K562 (cell line): ENCODE results near the gene CGNL1. TPM values are rescaled to one million over a fixed set of nuclear protein-coding genes. Genes with fewer than 3 reads are reported as not detected.

Experiments
- ATAC-seq: fragments of 200-7000 bp; cut with Tn5 transposase; 3 replicates; pipeline ENCODE4 v1.9.1; 2020; ENCODE audit warnings: moderate library complexity
- BruUV-seq: library from RNA; stranded (reverse); fragments of 400-500 nt; replicated peaks from 2 replicates; lab custom pipeline; 2021; lab: Mats Ljungman, UMichigan
- CTCF ChIA-PET: fragments of 300-600 bp; formaldehyde crosslinking; extraction: SDS; loops from one replicate; lab custom pipeline; 2021; ENCODE audit warnings: low intra/inter-chr PET ratio; lab: Yijun Ruan, JAX
- POLR2A ChIA-PET: fragments of 300-600, 350-650 bp; sonication (Branson Sonifier 250); formaldehyde crosslinking; extraction: SDS; loops from one replicate; lab custom pipeline; 2021; ENCODE audit warnings: antibody characterized with exemption, inconsistent platforms; lab: Yijun Ruan, JAX
- DNase-seq, 4 experiments: peaks; one replicate each; pipeline versions ENCODE4 v3.0.0 to v3.0.0-alpha.2; 2011 to 2018; ENCODE audit warnings: low spot score in 3 of 4, mixed read lengths in 3 of 4; ENCODE audit errors: extremely low read depth in 1 of 4
- FAIRE-seq: peaks from 2 replicates; lab custom pipeline; 2011; peaks lifted over from hg19 to GRCh38; lab: Jason Lieb, UNC
- H2AFZ ChIP-seq: 2 replicates; pipeline ENCODE4 v1.6.0; 2011; ENCODE audit warnings: low read depth, low read length, control low read depth, inconsistent platforms
- H3K27ac ChIP-seq: fragments of 200-600 bp; 3 replicates; pipeline ENCODE4 v1.8.0; 2011; ENCODE audit warnings: low read depth, mild to moderate bottlenecking, control low read depth, inconsistent platforms, low read length, moderate library complexity, mixed read lengths; ENCODE audit errors: extremely low read depth
- H3K27me3 ChIP-seq, 2 experiments: fragments of 300-600 bp in 1 of 2; 2 replicates in 1 of 2; 3 replicates in 1 of 2; pipeline versions ENCODE4 v1.6.0 to v1.8.0; 2011; ENCODE audit warnings: inconsistent platforms in 2 of 2, low read length in 2 of 2, mild to moderate bottlenecking in 1 of 2, mixed read lengths in 1 of 2, moderate library complexity in 1 of 2; ENCODE audit not compliant: control insufficient read depth in 2 of 2, insufficient read depth in 2 of 2
- H3K36me3 ChIP-seq: fragments of 300-600 bp; 3 replicates; pipeline ENCODE4 v1.8.0; 2011; ENCODE audit warnings: mild to moderate bottlenecking, low read length, inconsistent platforms; ENCODE audit not compliant: control insufficient read depth, insufficient read depth
- H3K4me1 ChIP-seq, 2 experiments: fragments of 200-600 bp in 1 of 2; replicated peaks in 1 of 2; 2 replicates in 1 of 2; 3 replicates in 1 of 2; pipeline versions ENCODE4 v1.5.1 to v1.8.0; 2011; ENCODE audit warnings: inconsistent platforms in 2 of 2, low read length in 2 of 2, mild to moderate bottlenecking in 1 of 2, mixed read lengths in 1 of 2, moderate library complexity in 1 of 2; ENCODE audit not compliant: control insufficient read depth in 2 of 2, insufficient read depth in 2 of 2
- H3K4me2 ChIP-seq: 2 replicates; pipeline ENCODE4 v1.6.1; 2011; ENCODE audit warnings: low read length, control low read depth, inconsistent platforms, mixed read lengths; ENCODE audit not compliant: insufficient read depth
- H3K4me3 ChIP-seq: fragments of 200-600 bp; sonication (generic), shearing (Covaris generic); 2 replicates; pipeline ENCODE4 v1.5.1; 2016; ENCODE audit warnings: control low read depth, inconsistent platforms
- H3K79me2 ChIP-seq: fragments of 200-600 bp; 3 replicates; pipeline ENCODE4 v1.8.0; 2011; ENCODE audit warnings: low read length, inconsistent platforms; ENCODE audit not compliant: control insufficient read depth, insufficient read depth
- H3K9ac ChIP-seq, 2 experiments: 2 replicates each; pipeline versions ENCODE4 v1.6.0 to v1.6.1; 2011; ENCODE audit warnings: low read depth in 2 of 2, low read length in 2 of 2, control low read depth in 1 of 2, inconsistent platforms in 1 of 2, mild to moderate bottlenecking in 1 of 2, mixed read lengths in 1 of 2; ENCODE audit not compliant: insufficient read depth in 1 of 2
- H3K9me1 ChIP-seq: one replicate; pipeline ENCODE4 v1.6.0; 2011; ENCODE audit warnings: inconsistent platforms, mild to moderate bottlenecking, low read length, moderate library complexity; ENCODE audit not compliant: control insufficient read depth, insufficient read depth
- H3K9me3 ChIP-seq: replicated peaks from 2 replicates; pipeline ENCODE4 v1.5.1; 2011; ENCODE audit warnings: low read depth, low read length, inconsistent platforms; ENCODE audit not compliant: control insufficient read depth, insufficient read depth
- H4K20me1 ChIP-seq: replicated peaks from 2 replicates; pipeline ENCODE4 v1.6.1; 2011; ENCODE audit warnings: low read length, inconsistent platforms, mixed read lengths; ENCODE audit not compliant: control insufficient read depth, insufficient read depth
- CCNT2 ChIP-seq: IDR thresholded peaks from 2 replicates; pipeline ENCODE4 v1.6.1; 2011; ENCODE audit warnings: borderline replicate concordance, low read depth, mild to moderate bottlenecking, moderate library complexity, mixed read lengths, low read length; ENCODE audit not compliant: insufficient read length; ENCODE audit errors: extremely low read depth
- RBM14 ChIP-seq: fragments of 200-400 bp; formaldehyde crosslinking; IDR thresholded peaks from 2 replicates; pipeline ENCODE4 v1.6.1; 2018; ENCODE audit warnings: low read depth, mild to moderate bottlenecking, low read length, moderate library complexity, borderline replicate concordance; ENCODE audit not compliant: insufficient read depth
- THRAP3 ChIP-seq: fragments of 450-650 bp; IDR thresholded peaks from 2 replicates; pipeline ENCODE4 v1.6.1; 2016; ENCODE audit warnings: mild to moderate bottlenecking, inconsistent platforms, borderline replicate concordance
- whole genome bisulfite sequencing: fragments of 100-300 bp; shearing (Covaris generic); methylation state at CpG from one replicate; pipeline ENCODE4 v1.1.6; 2016; ENCODE audit warnings: low coverage, mixed read lengths; ENCODE audit not compliant: insufficient coverage; ENCODE audit errors: missing lambda C conversion rate; 5-methylcytosine and 5-hydroxymethylcytosine counted together
- in situ Hi-C: fragments of 300-500 bp; cut with MboI; formaldehyde crosslinking; loops from 4 replicates; pipeline ENCODE4 v1.15.0; 2018; ENCODE audit warnings: inconsistent platforms, mixed read lengths
- intact Hi-C: fragments of 100-400 bp; cut with micrococcal nuclease; formaldehyde crosslinking; loops from 2 replicates; pipeline ENCODE4 v1.14.2; 2022
- polyA plus RNA-seq, 8 experiments: library from polyadenylated mRNA; depleted of rRNA in 4 of 8; stranded (reverse) in 5 of 8; unstranded in 3 of 8; fragments of >200 nt; fragmentation: Nextera tagmentation in 2 of 8; fragmentation: Illumina TruSeq in 1 of 8; extraction: Ambion mirVana in 2 of 8; extraction: Trizol in 1 of 8; gene quantifications; 2 replicates each; pipeline versions ENCODE4 v1.2.1 to v1.2.3, GENCODE V29; 2011 to 2014; ENCODE audit warnings: inconsistent platforms in 1 of 8, missing spikeins in 1 of 8
- total RNA-seq, 7 experiments: library from RNA; depleted of rRNA in 6 of 7; stranded (reverse); fragments of >200 nt in 6 of 7; fragmentation: Illumina TruSeq in 2 of 7; extraction: Trizol in 2 of 7; gene quantifications; 2 replicates each; pipeline versions ENCODE4 v1.2.1 to v1.2.3, GENCODE V29; 2011 to 2021; ENCODE audit warnings: low replicate concordance in 1 of 7
- TF ChIP-seq, protein P1 (sequence below): fragments of 200-600 bp; sonication (generic); IDR thresholded peaks from one replicate; pipeline ENCODE4 v1.6.1; 2012; ENCODE audit warnings: mild to moderate bottlenecking, low read depth, low read length, inconsistent platforms
- TF ChIP-seq, protein P2 (sequence below): sonication (generic); formaldehyde crosslinking; IDR thresholded peaks from 2 replicates; pipeline ENCODE4 v1.9.0; 2022; ENCODE audit warnings: mild to moderate bottlenecking, missing genetic modification reagents
- TF ChIP-seq, protein P3 (sequence below), 3 experiments: fragments of 200-800 bp in 1 of 3; fragments of 250-450 bp in 1 of 3; fragments of 450-650 bp in 1 of 3; sonication (Bioruptor Pico) in 1 of 3; sonication (Bioruptor generic) in 1 of 3; formaldehyde crosslinking in 1 of 3; IDR thresholded peaks; 2 replicates each; pipeline versions ENCODE4 v1.6.1 to v1.8.0; 2016 to 2022; ENCODE audit warnings: mild to moderate bottlenecking in 2 of 3, missing genetic modification characterization in 2 of 3, missing compliant biosample characterization in 1 of 3, moderate library complexity in 1 of 3

The CGNL1 gene
- total and polyA plus RNA-seq, 9 of the 15 experiments (the other 6 are each of a cell fraction or from before 2014, with no cell fraction given) = 0.01 to 0.07 TPM; not detected in 7

DNA sequence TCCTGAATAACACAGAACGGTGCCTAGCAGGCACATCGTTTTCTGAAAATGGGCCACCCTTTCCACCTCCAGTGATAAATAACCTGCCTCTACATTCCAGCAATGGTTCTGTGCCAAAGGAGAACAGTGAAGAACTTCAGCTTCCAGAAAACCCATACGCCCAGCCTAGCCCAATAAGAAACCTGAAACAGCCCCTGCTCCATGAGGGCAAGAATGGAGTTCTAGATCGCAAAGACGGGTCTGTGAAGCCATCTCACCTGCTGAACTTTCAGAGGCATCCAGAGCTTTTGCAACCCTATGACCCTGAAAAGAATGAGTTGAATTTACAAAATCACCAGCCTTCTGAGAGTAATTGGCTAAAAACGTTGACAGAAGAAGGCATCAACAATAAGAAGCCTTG lies 61.9 kb downstream of the CGNL1 start:
- Histone ChIP-seq H3K4me3 (no peak overlapping the region), H3K4me1 (peaks cover 0 to 4% of the 10 kb centered on the region in 2 experiments; a peak in 1 of 5 replicates), H3K9me1 (no peaks in the 10 kb centered on the region), H3K27me3 (peaks cover 25 to 37% of the 10 kb centered on the region in 2 experiments), H3K79me2 (no peaks in the 10 kb centered on the region), H3K36me3 (no peaks in the 10 kb centered on the region), H3K9me3 (no peaks in the 10 kb centered on the region), H4K20me1 (no peaks in the 10 kb centered on the region), H3K27ac (no peak overlapping the region), H2AFZ (no peak overlapping the region), H3K9ac (no peak overlapping the region), H3K4me2 (no peak overlapping the region)
- DNase-seq (no peak), FAIRE-seq (no peak), ATAC-seq (no peak)
- intact Hi-C loops (loop anchor here (10.0 kb wide), 1 partner anchor 93 kb away; no protein-coding TSS in a partner anchor), in situ Hi-C loops (no loop called here)
- ChIA-PET CTCF (no interaction called here), POLR2A (no interaction called here)
- WGBS = 2% methylated on average over 6 of the region's 6 CpGs
- BruUV-seq = no TSS peak
- TF ChIP-seq CCNT2 (no peak), RBM14 (no peak), THRAP3 (no peak)
- TF ChIP-seq, protein P1, sequence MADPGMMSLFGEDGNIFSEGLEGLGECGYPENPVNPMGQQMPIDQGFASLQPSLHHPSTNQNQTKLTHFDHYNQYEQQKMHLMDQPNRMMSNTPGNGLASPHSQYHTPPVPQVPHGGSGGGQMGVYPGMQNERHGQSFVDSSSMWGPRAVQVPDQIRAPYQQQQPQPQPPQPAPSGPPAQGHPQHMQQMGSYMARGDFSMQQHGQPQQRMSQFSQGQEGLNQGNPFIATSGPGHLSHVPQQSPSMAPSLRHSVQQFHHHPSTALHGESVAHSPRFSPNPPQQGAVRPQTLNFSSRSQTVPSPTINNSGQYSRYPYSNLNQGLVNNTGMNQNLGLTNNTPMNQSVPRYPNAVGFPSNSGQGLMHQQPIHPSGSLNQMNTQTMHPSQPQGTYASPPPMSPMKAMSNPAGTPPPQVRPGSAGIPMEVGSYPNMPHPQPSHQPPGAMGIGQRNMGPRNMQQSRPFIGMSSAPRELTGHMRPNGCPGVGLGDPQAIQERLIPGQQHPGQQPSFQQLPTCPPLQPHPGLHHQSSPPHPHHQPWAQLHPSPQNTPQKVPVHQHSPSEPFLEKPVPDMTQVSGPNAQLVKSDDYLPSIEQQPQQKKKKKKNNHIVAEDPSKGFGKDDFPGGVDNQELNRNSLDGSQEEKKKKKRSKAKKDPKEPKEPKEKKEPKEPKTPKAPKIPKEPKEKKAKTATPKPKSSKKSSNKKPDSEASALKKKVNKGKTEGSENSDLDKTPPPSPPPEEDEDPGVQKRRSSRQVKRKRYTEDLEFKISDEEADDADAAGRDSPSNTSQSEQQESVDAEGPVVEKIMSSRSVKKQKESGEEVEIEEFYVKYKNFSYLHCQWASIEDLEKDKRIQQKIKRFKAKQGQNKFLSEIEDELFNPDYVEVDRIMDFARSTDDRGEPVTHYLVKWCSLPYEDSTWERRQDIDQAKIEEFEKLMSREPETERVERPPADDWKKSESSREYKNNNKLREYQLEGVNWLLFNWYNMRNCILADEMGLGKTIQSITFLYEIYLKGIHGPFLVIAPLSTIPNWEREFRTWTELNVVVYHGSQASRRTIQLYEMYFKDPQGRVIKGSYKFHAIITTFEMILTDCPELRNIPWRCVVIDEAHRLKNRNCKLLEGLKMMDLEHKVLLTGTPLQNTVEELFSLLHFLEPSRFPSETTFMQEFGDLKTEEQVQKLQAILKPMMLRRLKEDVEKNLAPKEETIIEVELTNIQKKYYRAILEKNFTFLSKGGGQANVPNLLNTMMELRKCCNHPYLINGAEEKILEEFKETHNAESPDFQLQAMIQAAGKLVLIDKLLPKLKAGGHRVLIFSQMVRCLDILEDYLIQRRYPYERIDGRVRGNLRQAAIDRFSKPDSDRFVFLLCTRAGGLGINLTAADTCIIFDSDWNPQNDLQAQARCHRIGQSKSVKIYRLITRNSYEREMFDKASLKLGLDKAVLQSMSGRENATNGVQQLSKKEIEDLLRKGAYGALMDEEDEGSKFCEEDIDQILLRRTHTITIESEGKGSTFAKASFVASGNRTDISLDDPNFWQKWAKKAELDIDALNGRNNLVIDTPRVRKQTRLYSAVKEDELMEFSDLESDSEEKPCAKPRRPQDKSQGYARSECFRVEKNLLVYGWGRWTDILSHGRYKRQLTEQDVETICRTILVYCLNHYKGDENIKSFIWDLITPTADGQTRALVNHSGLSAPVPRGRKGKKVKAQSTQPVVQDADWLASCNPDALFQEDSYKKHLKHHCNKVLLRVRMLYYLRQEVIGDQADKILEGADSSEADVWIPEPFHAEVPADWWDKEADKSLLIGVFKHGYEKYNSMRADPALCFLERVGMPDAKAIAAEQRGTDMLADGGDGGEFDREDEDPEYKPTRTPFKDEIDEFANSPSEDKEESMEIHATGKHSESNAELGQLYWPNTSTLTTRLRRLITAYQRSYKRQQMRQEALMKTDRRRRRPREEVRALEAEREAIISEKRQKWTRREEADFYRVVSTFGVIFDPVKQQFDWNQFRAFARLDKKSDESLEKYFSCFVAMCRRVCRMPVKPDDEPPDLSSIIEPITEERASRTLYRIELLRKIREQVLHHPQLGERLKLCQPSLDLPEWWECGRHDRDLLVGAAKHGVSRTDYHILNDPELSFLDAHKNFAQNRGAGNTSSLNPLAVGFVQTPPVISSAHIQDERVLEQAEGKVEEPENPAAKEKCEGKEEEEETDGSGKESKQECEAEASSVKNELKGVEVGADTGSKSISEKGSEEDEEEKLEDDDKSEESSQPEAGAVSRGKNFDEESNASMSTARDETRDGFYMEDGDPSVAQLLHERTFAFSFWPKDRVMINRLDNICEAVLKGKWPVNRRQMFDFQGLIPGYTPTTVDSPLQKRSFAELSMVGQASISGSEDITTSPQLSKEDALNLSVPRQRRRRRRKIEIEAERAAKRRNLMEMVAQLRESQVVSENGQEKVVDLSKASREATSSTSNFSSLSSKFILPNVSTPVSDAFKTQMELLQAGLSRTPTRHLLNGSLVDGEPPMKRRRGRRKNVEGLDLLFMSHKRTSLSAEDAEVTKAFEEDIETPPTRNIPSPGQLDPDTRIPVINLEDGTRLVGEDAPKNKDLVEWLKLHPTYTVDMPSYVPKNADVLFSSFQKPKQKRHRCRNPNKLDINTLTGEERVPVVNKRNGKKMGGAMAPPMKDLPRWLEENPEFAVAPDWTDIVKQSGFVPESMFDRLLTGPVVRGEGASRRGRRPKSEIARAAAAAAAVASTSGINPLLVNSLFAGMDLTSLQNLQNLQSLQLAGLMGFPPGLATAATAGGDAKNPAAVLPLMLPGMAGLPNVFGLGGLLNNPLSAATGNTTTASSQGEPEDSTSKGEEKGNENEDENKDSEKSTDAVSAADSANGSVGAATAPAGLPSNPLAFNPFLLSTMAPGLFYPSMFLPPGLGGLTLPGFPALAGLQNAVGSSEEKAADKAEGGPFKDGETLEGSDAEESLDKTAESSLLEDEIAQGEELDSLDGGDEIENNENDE = no peak
- TF ChIP-seq, protein P2, sequence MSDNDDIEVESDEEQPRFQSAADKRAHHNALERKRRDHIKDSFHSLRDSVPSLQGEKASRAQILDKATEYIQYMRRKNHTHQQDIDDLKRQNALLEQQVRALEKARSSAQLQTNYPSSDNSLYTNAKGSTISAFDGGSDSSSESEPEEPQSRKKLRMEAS (CRISPR knock-in tag) = no peak
- TF ChIP-seq, protein P3, sequence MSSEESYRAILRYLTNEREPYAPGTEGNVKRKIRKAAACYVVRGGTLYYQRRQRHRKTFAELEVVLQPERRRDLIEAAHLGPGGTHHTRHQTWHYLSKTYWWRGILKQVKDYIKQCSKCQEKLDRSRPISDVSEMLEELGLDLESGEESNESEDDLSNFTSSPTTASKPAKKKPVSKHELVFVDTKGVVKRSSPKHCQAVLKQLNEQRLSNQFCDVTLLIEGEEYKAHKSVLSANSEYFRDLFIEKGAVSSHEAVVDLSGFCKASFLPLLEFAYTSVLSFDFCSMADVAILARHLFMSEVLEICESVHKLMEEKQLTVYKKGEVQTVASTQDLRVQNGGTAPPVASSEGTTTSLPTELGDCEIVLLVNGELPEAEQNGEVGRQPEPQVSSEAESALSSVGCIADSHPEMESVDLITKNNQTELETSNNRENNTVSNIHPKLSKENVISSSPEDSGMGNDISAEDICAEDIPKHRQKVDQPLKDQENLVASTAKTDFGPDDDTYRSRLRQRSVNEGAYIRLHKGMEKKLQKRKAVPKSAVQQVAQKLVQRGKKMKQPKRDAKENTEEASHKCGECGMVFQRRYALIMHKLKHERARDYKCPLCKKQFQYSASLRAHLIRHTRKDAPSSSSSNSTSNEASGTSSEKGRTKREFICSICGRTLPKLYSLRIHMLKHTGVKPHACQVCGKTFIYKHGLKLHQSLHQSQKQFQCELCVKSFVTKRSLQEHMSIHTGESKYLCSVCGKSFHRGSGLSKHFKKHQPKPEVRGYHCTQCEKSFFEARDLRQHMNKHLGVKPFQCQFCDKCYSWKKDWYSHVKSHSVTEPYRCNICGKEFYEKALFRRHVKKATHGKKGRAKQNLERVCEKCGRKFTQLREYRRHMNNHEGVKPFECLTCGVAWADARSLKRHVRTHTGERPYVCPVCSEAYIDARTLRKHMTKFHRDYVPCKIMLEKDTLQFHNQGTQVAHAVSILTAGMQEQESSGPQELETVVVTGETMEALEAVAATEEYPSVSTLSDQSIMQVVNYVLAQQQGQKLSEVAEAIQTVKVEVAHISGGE (CRISPR knock-in tag; IDR thresholded peaks at IDR 0.05) = no peak
